GM19240 (cell line): ENCODE results near the gene TIMMDC1.

Source experiments
- DNase-seq: peaks from one replicate; pipeline ENCODE4 v3.0.0; 2011; ENCODE audit warnings: low spot score; ENCODE audit not compliant: insufficient read length

Gene TIMMDC1

GRCh38 chr3:119498186-119499011 lies at the start of gene TIMMDC1:
Gene TIMMDC1 (plus strand): TSS chr3:119498547. CDS start chr3:119498734, 187 bp downstream.
- peak; percentile 92 for DNase-seq

GRCh38 chr3:119453822-119454221 lies 44.5 kb upstream of the TIMMDC1 start:
- no peak for DNase-seq

DNA sequence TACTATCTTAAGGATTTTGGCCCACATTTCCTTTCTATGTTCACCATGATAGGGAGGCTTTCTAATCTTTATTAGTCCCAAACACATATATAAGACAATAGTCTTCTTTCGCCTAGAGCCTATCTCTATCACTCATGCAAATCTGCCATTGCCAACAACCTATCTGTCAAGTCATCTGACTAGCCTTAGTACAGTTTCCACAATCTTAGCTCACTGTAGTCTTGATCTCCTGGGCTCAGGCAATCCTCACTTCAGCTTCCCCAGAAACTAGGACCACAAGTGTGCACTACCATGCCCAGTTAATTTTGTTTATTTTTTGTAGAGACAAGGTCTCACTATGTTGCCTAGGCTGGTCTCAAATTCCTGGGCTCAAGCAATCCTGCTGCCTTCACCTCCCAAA lies 41.9 kb upstream of the TIMMDC1 start:
- no peak for DNase-seq

DNA sequence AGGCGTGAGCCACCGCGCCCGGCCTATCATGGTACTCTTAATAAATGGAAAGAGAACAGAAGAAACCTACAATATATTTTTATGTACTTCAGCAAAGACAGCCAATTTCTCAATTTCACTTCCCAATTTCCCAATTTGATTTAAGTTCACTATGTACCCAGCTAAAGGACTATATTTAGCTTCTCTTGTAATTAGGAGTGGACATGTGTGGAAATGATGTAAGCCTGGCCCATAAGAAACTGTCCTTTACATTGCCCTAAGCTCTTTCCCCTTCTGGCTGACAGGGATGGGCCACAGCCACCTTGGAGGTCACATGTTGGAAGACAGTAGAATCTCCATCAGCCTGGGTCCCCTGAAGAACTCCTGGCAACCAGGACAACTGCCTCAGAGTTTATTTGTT lies 41.1 kb upstream of the TIMMDC1 start:
- no peak for DNase-seq

DNA sequence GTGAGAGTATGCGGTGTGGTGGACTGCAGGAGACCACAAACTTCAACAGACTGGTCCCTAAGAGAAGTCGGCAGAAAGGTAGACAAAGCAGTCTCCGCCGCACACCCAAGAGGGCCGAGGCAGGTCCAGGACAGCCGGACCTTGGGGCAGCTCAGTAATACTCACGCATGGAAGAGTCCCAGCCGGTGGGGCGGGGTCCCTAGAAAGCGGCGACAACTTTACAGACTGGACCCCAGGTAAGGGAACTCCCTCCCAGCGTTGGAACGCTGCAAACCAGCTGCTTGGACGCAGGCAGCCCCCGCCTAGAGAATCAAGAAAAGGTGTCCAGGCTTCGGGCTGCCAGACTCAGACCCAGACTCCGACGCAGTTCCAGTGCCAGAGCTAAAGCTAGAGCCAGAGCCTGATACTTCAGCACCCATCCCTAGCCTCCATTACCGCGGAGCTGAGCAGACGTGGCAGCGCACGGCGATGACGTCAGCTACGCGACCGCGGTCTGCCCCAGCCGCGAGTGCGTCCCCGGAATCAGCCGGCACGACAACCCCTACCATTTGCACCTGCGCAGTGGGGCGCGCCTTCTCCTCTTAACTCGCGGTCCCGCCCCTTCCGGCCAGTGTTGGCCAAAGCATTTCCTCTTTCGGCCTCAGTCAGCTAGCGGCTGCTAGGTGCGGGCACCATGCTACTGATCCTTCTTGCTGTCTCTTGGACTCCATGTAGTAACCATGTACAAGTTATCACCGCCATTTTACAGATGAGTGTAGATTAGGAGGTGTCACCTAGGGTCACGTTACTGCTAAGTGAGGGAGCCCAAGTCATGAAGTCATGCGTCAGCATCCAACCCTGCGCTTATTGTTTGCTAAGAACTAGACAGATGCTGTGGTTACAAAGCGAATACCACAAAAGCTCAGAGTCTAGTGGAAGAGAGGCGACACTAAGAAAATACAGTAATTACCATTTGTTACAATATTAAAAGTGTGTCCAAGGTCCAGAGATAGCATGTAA lies 34.9 kb upstream of the TIMMDC1 start, which contains the start of gene TMEM39A:
TMEM39A (minus strand) TSS at position 445 of the 999 bp plus-strand sequence. CDS start 1,541 bp downstream, outside the sequence.
- peak; percentile 94 for DNase-seq

DNA sequence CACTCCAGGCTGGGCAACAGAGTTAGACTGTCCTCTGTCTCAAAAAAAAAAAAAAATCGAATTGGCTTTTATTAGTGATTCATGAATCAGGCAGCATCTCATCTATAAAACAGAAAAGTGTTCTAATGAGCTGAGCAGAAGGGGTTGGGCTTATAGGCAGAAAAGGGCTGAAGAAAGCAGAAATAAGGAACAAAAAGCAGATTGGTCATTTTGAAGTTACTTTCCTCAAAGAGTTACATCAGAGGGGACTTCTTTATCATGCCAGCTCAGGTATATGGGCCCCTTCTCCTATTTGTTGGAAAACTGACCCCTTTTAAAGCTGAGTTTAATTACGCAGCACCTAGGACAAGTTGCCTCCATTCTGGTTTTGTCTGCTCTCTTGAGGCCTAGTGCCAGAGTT lies 30.3 kb upstream of the TIMMDC1 start:
- DNase-seq: no peak

- no peak for DNase-seq
Observed at GRCh38 chr3:119469418-119470189, 28.7 kb upstream of the TIMMDC1 start.

DNA sequence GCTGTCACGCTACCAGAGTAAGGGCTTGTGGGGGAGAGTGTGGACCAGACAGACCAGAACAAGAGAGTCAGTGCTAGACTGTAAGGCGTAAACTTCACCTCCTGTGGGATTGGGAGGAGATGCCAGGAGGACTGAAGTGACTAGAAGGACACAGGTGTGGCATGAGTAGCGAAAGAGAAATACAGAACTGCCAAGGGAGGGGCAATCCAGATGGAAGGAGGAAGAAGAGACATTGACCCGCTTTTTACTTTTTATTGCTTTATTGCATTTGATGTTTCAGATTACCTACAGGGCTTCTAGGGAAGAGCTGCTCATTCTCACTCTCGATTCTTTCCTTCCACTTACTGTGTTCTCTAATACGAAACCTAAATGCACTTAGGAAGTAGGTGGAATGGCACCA lies 27.5 kb upstream of the TIMMDC1 start:
- DNase-seq: no peak

GRCh38 chr3:119481079-119481478 lies 17.3 kb upstream of the TIMMDC1 start:
- DNase-seq: no peak

DNA sequence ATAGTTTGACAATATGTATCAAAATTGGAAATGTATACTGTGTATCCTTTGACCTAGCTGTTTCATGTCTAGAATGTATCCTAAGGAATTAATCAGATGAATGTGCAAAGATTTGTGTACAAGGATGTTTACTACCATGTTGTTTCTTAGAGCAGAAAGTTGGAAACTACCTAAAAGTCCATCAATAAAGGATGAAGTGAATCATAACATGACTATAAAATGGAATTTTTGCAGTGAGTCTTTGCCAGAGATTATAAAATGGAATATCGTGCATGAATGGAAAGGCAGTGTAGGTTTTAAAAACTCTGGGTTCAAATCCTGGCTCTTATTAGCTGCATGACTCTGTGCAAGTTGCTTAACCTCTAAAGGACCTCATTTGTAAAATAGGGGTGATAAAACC lies 15.2 kb upstream of the TIMMDC1 start:
- DNase-seq: no peak

DNA sequence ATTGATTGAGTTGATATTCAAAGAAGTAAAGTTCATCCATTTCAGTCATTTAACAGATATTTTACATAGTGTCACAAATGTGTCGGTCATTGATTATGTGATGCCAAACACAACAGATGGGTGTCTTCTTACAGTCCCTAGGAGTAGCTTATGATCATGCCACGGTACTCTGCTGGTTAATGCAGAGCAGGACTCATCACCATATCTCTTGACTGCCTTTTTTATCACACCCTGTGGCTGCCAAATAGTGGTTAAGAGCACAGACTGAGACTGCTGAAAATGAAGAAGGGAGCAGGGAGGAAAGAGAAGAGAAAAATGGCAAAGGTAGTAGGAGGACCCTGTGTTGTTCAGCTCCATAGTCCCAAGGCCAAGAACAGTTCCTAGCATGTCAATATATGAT lies 12.8 kb upstream of the TIMMDC1 start:
- DNase-seq: no peak

DNA sequence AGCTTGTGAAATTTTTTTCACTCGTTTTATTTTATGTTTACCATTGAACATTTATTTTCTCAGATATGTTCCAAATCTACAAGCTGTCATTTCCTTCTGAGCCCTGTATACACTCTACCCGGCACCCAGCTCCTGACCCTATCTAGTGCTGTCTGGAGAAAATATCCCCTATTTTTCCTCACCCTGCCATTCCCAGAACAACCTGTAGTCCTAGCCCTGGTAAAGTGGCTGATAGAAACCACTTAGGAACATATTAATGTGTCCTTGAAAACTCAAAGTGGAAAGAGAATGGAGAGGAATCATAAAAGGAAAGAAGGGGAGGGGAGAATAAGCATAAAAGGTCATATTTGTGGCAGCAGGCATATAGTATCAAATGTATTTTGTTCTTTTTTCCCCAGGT lies 8.2 kb upstream of the TIMMDC1 start:
- no peak for DNase-seq

- DNase-seq: no peak
Observed at GRCh38 chr3:119492128-119492527, 6.2 kb upstream of the TIMMDC1 start.

- no peak for DNase-seq
Observed at GRCh38 chr3:119492810-119493209, 5.5 kb upstream of the TIMMDC1 start.

DNA sequence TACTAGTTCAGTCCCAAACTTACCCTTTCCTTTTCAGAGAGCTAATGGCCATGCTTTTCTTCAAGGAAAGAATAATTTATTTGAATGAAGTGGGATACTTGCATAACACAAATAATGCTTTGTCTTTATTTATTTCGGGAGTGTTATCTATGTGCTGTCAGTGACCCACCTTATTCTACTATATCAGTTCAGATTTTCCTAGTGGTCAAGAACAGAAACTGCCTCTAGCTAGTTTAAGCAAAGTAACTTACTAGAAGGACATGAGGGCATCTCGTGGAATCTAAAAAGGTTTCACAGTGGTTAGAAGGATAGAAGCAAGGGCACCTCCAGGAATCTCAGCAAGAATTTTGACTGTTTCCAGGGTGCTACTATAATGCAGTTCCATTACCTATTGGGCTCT lies 3.8 kb upstream of the TIMMDC1 start:
- DNase-seq: no peak

DNA sequence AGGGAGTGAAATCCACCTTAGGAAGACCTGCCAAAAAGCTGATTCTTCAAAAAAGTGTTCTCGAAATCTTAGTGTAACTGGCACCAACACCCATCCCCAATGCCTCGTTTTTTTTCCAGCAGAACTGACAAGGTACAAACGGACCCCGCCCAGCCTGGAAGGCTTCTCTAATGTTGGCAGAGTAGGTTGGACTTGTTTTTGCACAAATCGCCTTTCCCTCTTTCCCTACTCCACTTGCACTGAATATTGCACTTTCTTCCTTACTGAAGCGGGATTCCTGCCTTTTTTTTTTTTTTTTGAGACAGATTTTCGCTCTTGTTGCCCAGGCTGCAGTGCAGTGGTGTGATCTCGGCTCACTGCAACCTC lies 544 bp upstream of the TIMMDC1 start:
- no peak for DNase-seq

GRCh38 chr3:119500265-119500664 lies 1.9 kb downstream of the TIMMDC1 start:
- DNase-seq: no peak

- DNase-seq: no peak
Observed at GRCh38 chr3:119500901-119501300, 2.6 kb downstream of the TIMMDC1 start.

- no peak for DNase-seq
Observed at GRCh38 chr3:119506631-119507030, 8.3 kb downstream of the TIMMDC1 start.

- DNase-seq: no peak
Observed at GRCh38 chr3:119507404-119507803, 9.1 kb downstream of the TIMMDC1 start.

- DNase-seq: no peak
Observed at GRCh38 chr3:119508172-119508845, 10.0 kb downstream of the TIMMDC1 start.
